Measurements from ENCODE around the gene TSPO2. TPM values are rescaled to one million over a fixed set of nuclear protein-coding genes. Genes with fewer than 3 reads are reported as not detected.

The TSPO2 gene
- total RNA-seq, 1 experiment from 2014 or later: not detected

GRCh38 chr6:41055149-41055548, 12.9 kb downstream of the TSPO2 start:
- no peak overlapping the region for H3K9ac ChIP-seq (ENCODE audit: low read length)
- CTCF ChIA-PET: no interaction called here
- no peak overlapping the region for H3K4me3 ChIP-seq (ENCODE audit: low read length)
- intact Hi-C loops (cut with micrococcal nuclease): no loop called here
- no peaks in the 10 kb centered on the region for H3K79me2 ChIP-seq (ENCODE audit: low read length)
- no peak overlapping the region for H3K27ac ChIP-seq (ENCODE audit: low read length)
- no peak overlapping the region for H2AFZ ChIP-seq (ENCODE audit: low read length)
- no peaks in the 10 kb centered on the region for H3K9me3 ChIP-seq (ENCODE audit: low read length)
- no peaks in the 10 kb centered on the region for H3K9me2 ChIP-seq (replicated peaks; ENCODE audit: low read length)
- no peaks in the 10 kb centered on the region for H3K36me3 ChIP-seq (ENCODE audit: low read depth, low read length)
- no peaks in the 10 kb centered on the region for H3F3A ChIP-seq (ENCODE audit: low read length, unreplicated experiment)
- no peak for DNase-seq
- no peak overlapping the region for H3K4me2 ChIP-seq (ENCODE audit: low read length)
- ATAC-seq: no peak
- BruUV-seq (replicated peaks): no TSS peak
- no peaks in the 10 kb centered on the region for H3K4me1 ChIP-seq (ENCODE audit: insufficient read depth, low read length)
- TF ChIP-seq EZH2phosphoT487 (IDR thresholded peaks at IDR 0.05; ENCODE audit: borderline replicate concordance, low read length) (no peak), CTCF (conservative IDR thresholded peaks at IDR 0.05; ENCODE audit: low read depth, low read length) (no peak), EZH2 (IDR thresholded peaks at IDR 0.05; ENCODE audit: low read length, unreplicated experiment) (no peak)
- no peaks in the 10 kb centered on the region for H3K27me3 ChIP-seq (ENCODE audit: low read length)
- POLR2A ChIA-PET (ENCODE audit: unreplicated experiment): interaction anchor here (0.6 kb wide), 1 partner anchor 143 kb away, joined by 3 read pairs; no protein-coding TSS in a partner anchor
- no peaks in the 10 kb centered on the region for H4K20me1 ChIP-seq (ENCODE audit: low read length)

GRCh38 chr6:41056768-41057490, 14.7 kb downstream of the TSPO2 start:
- no peak overlapping the region for H3K9ac ChIP-seq (ENCODE audit: low read length)
- DNase-seq (no peak), ATAC-seq (no peak)
- TF ChIP-seq EZH2 (IDR thresholded peaks at IDR 0.05; ENCODE audit: low read length, unreplicated experiment): no peak
- no peak for TF ChIP-seq CTCF (conservative IDR thresholded peaks at IDR 0.05; ENCODE audit: low read depth, low read length)
- TF ChIP-seq EZH2phosphoT487 (IDR thresholded peaks at IDR 0.05; ENCODE audit: borderline replicate concordance, low read length): no peak
- no peak overlapping the region for H2AFZ ChIP-seq (ENCODE audit: low read length)
- ChIA-PET CTCF (no interaction called here), POLR2A (ENCODE audit: unreplicated experiment) (no interaction called here)
- intact Hi-C loops (cut with micrococcal nuclease): no loop called here
- no peaks in the 10 kb centered on the region for H4K20me1 ChIP-seq (ENCODE audit: low read length)
- no peaks in the 10 kb centered on the region for H3K27me3 ChIP-seq (ENCODE audit: low read length)
- no peaks in the 10 kb centered on the region for H3K36me3 ChIP-seq (ENCODE audit: low read depth, low read length)
- H3K27ac ChIP-seq (ENCODE audit: low read length): no peak overlapping the region
- no peaks in the 10 kb centered on the region for H3F3A ChIP-seq (ENCODE audit: low read length, unreplicated experiment)
- H3K4me1 ChIP-seq (ENCODE audit: insufficient read depth, low read length): no peaks in the 10 kb centered on the region
- H3K9me3 ChIP-seq (ENCODE audit: low read length): no peaks in the 10 kb centered on the region
- BruUV-seq (replicated peaks): no TSS peak
- no peaks in the 10 kb centered on the region for H3K9me2 ChIP-seq (replicated peaks; ENCODE audit: low read length)
- H3K79me2 ChIP-seq (ENCODE audit: low read length): no peaks in the 10 kb centered on the region
- no peak overlapping the region for H3K4me2 ChIP-seq (ENCODE audit: low read length)
- no peak overlapping the region for H3K4me3 ChIP-seq (ENCODE audit: low read length)

GRCh38 chr6:41058783-41059181, 16.5 kb downstream of the TSPO2 start:
- ChIA-PET POLR2A (ENCODE audit: unreplicated experiment) (no interaction called here), CTCF (interaction anchor here (0.6 kb wide), 1 partner anchor 123 kb away, joined by 4 read pairs; no protein-coding TSS in a partner anchor)
- H3K27me3 ChIP-seq (ENCODE audit: low read length): no peaks in the 10 kb centered on the region
- no peaks in the 10 kb centered on the region for H3K9me2 ChIP-seq (replicated peaks; ENCODE audit: low read length)
- H3K4me1 ChIP-seq (ENCODE audit: insufficient read depth, low read length): no peaks in the 10 kb centered on the region
- DNase-seq: no peak
- no TSS peak for BruUV-seq (replicated peaks)
- no peak overlapping the region for H3K4me3 ChIP-seq (ENCODE audit: low read length)
- H3F3A ChIP-seq (ENCODE audit: low read length, unreplicated experiment): no peaks in the 10 kb centered on the region
- H3K9ac ChIP-seq (ENCODE audit: low read length): no peak overlapping the region
- no peaks in the 10 kb centered on the region for H4K20me1 ChIP-seq (ENCODE audit: low read length)
- no peak overlapping the region for H2AFZ ChIP-seq (ENCODE audit: low read length)
- no peak for ATAC-seq
- intact Hi-C loops (cut with micrococcal nuclease): no loop called here
- no peak overlapping the region for H3K27ac ChIP-seq (ENCODE audit: low read length)
- H3K36me3 ChIP-seq (ENCODE audit: low read depth, low read length): no peaks in the 10 kb centered on the region
- no peaks in the 10 kb centered on the region for H3K79me2 ChIP-seq (ENCODE audit: low read length)
- no peak for TF ChIP-seq EZH2phosphoT487 (IDR thresholded peaks at IDR 0.05; ENCODE audit: borderline replicate concordance, low read length)
- no peak for TF ChIP-seq CTCF (conservative IDR thresholded peaks at IDR 0.05; ENCODE audit: low read depth, low read length)
- no peak for TF ChIP-seq EZH2 (IDR thresholded peaks at IDR 0.05; ENCODE audit: low read length, unreplicated experiment)
- no peaks in the 10 kb centered on the region for H3K9me3 ChIP-seq (ENCODE audit: low read length)
- H3K4me2 ChIP-seq (ENCODE audit: low read length): no peak overlapping the region

Measured in PC-3 (cell line).